GM12872 (cell line): Measurements from ENCODE around the gene F8.

ENCODE experiments used
- TF ChIP-seq, protein P1 (sequence below): IDR thresholded peaks from 3 replicates; pipeline ENCODE4 v1.5.1; 2011; ENCODE audit warnings: low read depth, mild to moderate bottlenecking, low read length, moderate library complexity; ENCODE audit not compliant: insufficient read depth

Gene F8

DNA sequence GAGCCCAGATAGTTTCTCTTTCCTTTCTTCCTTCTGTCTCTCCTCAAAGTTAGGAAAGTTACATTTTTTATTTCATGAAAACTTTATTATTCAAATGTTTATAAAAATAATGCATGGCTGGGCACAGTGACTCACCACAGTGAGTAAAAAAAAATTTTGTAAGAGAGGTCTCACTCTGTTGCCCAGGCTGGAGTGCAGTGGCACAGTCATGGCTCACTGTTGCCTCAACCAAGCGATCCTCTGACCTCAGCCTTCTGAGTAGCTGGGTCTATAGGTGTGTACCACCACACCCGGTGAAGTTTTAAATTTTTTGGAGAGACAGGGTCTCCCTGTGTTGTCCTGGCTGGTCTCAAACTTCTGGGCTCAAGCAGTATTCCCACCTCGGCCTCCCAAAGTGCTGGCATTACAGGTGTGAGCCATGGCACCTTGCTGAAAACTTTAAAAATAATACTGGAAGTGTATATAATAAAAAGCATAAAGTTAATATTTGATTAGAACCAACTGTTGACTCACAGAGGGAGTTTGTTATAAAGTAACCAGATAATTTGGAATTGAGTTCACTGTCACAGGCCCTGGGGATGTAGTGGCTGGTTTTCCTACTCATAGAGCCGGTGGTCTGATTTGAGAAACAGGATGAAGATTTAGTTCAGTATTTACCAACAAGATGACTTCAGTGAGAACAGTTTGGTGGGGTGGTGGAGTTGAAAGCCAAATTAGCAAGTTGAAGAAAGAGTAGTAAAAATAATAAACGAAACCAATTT, 30.4 kb upstream of the F8 start:
- TF ChIP-seq, protein P1, sequence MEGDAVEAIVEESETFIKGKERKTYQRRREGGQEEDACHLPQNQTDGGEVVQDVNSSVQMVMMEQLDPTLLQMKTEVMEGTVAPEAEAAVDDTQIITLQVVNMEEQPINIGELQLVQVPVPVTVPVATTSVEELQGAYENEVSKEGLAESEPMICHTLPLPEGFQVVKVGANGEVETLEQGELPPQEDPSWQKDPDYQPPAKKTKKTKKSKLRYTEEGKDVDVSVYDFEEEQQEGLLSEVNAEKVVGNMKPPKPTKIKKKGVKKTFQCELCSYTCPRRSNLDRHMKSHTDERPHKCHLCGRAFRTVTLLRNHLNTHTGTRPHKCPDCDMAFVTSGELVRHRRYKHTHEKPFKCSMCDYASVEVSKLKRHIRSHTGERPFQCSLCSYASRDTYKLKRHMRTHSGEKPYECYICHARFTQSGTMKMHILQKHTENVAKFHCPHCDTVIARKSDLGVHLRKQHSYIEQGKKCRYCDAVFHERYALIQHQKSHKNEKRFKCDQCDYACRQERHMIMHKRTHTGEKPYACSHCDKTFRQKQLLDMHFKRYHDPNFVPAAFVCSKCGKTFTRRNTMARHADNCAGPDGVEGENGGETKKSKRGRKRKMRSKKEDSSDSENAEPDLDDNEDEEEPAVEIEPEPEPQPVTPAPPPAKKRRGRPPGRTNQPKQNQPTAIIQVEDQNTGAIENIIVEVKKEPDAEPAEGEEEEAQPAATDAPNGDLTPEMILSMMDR, result no peak

DNA sequence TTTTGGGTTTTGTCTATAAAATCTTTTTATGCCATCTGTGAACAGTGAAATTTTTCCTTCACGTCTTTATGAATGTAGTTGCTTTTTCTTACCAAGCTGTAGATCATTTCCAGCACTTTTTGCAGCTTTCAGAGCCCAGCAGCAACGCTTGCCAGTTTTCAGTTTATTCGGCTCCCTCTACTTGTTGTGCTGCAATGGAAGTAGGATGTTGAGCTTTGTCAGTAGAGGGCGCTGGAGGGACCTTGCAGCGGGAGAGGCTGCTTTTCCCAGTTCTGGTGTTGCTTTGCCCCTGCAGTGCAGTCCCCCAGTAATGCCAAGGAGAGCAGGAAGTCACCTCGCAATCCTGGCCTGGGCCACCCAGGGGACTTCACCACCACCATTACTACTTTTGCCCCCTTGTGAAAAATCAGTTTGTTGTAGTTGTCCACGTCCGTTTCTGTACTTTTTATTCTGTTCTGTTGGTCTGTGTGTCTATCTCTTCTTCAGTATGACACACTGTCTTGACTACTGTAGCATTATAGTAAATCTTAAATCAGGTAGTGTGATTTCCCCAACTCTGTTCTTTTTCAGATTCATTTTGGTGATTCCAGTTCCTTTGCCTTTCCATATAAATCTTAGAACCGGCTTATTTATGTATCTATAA, 26.6 kb upstream of the F8 start:
- TF ChIP-seq, protein P1, result peak; percentile 69

DNA sequence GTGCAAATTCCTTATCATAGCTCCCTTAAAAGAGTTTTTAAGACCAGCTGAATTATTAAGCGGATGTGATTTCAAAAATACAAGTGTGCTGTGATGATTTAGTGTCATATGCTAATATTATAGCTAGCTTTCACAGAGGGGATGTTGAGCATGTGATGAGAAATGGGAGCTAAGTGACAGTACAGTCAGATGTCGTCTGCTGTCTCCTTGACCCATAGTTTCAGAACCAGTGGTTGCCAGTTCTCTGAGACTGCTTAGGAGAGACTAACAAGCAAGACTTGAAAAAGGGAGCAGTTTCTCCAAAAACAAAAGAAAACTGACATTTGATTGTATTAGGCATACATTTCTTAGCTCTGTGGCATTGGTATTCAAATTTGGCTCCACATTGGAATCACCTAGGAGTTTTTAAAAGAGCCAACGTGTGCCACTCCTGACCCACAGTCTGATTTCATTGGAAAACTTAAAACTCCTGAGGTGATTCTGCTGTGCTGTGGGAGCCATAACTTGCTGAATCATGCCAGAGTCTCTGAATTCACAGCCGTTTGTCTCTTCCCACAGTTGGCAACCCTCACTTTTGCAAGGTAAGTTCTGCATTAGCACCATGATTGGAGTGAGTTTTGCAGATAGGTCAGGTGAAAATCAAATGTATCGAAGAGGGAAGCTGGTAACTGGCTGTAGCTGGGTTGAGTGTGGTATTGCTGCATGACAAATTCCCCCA, 24.4 kb upstream of the F8 start:
- TF ChIP-seq, protein P1, result no peak

DNA sequence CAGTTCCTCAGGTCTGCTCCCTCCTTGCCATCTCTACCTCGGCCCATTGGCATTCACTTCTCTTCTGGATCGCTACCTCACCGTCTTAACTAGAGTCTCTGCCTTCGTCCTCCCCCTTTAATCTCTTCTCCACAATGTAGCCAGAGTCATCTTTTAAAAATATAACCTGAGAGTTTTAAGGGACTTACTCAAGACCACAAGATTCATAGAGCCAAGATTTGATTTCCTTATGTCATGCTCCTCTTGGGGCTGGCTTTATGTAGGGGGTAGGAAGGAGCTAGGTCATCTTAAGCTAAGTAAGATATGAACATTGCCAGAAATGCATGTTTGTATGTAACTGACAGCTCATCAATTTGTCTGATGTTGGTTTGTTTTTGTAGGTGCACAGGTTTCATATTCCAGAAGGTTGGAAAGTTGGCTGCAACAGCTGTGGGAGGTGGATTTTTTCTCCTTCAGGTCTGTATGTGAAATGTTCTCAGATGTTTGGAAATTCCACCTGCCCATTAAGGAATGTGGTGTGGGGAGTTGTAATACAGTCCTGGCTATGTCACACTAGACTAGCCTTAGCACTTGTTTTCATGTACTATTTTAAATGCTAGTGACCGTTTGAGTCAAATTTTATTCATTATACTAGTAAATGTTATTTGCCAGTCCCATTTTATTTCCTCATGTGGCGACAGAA, 23.7 kb upstream of the F8 start:
- TF ChIP-seq, protein P1, result no peak

DNA sequence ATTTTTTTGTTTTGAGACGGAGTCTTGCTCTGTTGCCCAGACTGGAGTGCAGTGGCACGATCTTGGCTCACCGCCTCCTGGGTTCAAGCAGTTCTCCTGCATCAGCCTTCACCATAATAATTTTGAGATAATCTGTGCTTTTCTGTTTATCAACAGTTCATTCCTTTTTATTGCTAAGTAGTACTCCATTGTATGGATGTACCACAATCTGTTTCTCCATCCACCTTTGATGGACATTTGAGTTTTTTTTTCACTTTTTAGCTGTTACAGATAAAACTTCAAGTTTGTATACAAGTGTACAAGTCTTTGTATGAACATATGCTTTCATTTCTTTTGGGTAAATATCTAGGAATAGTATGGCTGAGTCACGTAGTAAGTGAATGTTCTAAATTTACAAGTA, 13.2 kb upstream of the F8 start:
- TF ChIP-seq, protein P1, result no peak

DNA sequence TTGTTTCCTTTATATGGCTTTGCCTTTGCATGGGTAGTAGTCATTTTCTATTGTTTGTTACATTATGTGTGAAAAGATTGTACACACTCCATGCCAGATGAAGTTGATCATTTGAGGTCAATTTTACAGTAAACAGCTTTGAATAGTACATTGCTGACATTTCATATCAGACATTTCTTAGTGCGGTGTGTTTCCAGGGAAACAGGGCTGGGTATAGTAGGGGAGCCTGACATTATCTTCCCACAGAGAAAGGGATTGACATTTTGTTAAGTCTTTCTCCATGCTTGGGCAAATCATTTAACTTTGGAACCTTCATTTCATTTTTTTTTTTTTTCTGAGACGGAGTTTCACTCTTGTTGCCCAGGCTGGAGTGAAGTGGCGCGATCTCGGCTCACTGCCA, 9.1 kb upstream of the F8 start:
- TF ChIP-seq, protein P1, result no peak

DNA sequence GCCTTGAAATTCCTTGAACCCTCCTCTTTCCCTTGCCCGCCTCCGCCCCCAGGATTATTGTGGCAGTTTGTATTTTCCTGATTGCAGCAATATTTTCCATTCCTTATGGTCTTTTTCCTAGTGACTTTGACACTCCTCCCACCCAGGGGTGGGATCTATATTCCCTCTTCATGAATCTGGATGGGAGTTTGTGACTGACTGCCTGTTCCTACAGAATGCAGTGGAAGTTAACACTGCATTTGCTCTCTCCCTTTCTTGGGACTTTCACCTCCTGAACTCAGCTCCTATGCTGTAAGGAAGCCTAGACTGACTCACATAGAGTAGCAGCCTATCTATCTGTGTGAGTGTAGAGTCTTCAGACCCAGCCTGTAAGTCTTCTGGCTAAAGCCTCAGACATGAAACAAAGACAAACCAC, 6.4 kb upstream of the F8 start:
- TF ChIP-seq, protein P1, result no peak
